ENCODE data around the gene TK1.

Gene TK1

GRCh38 chr17:78227455-78227916, 40.6 kb upstream of the TK1 start:
- peaks cover 28% of the 10 kb centered on the region for H3K36me3 ChIP-seq (ENCODE audit: control insufficient read depth, low read length)
- H3K27me3 ChIP-seq (ENCODE audit: control insufficient read depth, low read length) = peaks cover 26% of the 10 kb centered on the region
- H3K9me2 ChIP-seq (replicated peaks; ENCODE audit: control insufficient read depth, low read length) = no peaks in the 10 kb centered on the region
- TF ChIP-seq CTCF (IDR thresholded peaks at IDR 0.05; ENCODE audit: low read depth, low read length, poor library complexity, severe bottlenecking) = no peak
- no peak for TF ChIP-seq EZH2phosphoT487 (IDR thresholded peaks at IDR 0.05; ENCODE audit: borderline replicate concordance, low read length)
- no peaks in the 10 kb centered on the region for H4K20me1 ChIP-seq (ENCODE audit: control insufficient read depth, insufficient read depth, low read depth, low read length)
- H3K4me1 ChIP-seq (ENCODE audit: control insufficient read depth, low read length) = peaks cover 48% of the 10 kb centered on the region
- no peak overlapping the region for H3K4me3 ChIP-seq (ENCODE audit: low read length)
- no peaks in the 10 kb centered on the region for H3K9me3 ChIP-seq (ENCODE audit: control insufficient read depth, insufficient read depth, low read length)
- no peak overlapping the region for H3K27ac ChIP-seq (ENCODE audit: low read depth, low read length)
- H3F3A ChIP-seq (ENCODE audit: control insufficient read depth, insufficient read depth) = peaks cover 30% of the 10 kb centered on the region
- no peaks in the 10 kb centered on the region for H3K79me2 ChIP-seq (ENCODE audit: control insufficient read depth, low read length)
- H3K4me2 ChIP-seq (ENCODE audit: low read length) = no peak overlapping the region

- Histone ChIP-seq H3K27ac (ENCODE audit: low read depth, low read length) (no peak overlapping the region), H3K9me3 (ENCODE audit: control insufficient read depth, insufficient read depth, low read length) (no peaks in the 10 kb centered on the region), H3K79me2 (ENCODE audit: control insufficient read depth, low read length) (no peaks in the 10 kb centered on the region), H3K4me2 (ENCODE audit: low read length) (no peak overlapping the region), H3K4me3 (ENCODE audit: low read length) (no peak overlapping the region), H4K20me1 (ENCODE audit: control insufficient read depth, insufficient read depth, low read depth, low read length) (no peaks in the 10 kb centered on the region), H3K9me2 (replicated peaks; ENCODE audit: control insufficient read depth, low read length) (no peaks in the 10 kb centered on the region), H3K36me3 (ENCODE audit: control insufficient read depth, low read length) (peaks cover 31% of the 10 kb centered on the region), H3K4me1 (ENCODE audit: control insufficient read depth, low read length) (peaks cover 42% of the 10 kb centered on the region), H3F3A (ENCODE audit: control insufficient read depth, insufficient read depth) (peaks cover 30% of the 10 kb centered on the region), H3K27me3 (ENCODE audit: control insufficient read depth, low read length) (peaks cover 21% of the 10 kb centered on the region)
- TF ChIP-seq EZH2phosphoT487 (IDR thresholded peaks at IDR 0.05; ENCODE audit: borderline replicate concordance, low read length) = no peak
- no peak for TF ChIP-seq CTCF (IDR thresholded peaks at IDR 0.05; ENCODE audit: low read depth, low read length, poor library complexity, severe bottlenecking)
Observed at GRCh38 chr17:78226759-78227454, 40.1 kb upstream of the TK1 start.

GRCh38 chr17:78226055-78226758, 39.4 kb upstream of the TK1 start:
- Histone ChIP-seq H3F3A (ENCODE audit: control insufficient read depth, insufficient read depth) (peaks cover 34% of the 10 kb centered on the region), H3K4me3 (ENCODE audit: low read length) (no peak overlapping the region), H3K9me3 (ENCODE audit: control insufficient read depth, insufficient read depth, low read length) (no peaks in the 10 kb centered on the region), H3K27ac (ENCODE audit: low read depth, low read length) (no peak overlapping the region), H3K9me2 (replicated peaks; ENCODE audit: control insufficient read depth, low read length) (no peaks in the 10 kb centered on the region), H3K36me3 (ENCODE audit: control insufficient read depth, low read length) (peaks cover 38% of the 10 kb centered on the region), H4K20me1 (ENCODE audit: control insufficient read depth, insufficient read depth, low read depth, low read length) (no peaks in the 10 kb centered on the region), H3K4me2 (ENCODE audit: low read length) (no peak overlapping the region), H3K4me1 (ENCODE audit: control insufficient read depth, low read length) (peaks cover 37% of the 10 kb centered on the region), H3K79me2 (ENCODE audit: control insufficient read depth, low read length) (no peaks in the 10 kb centered on the region), H3K27me3 (ENCODE audit: control insufficient read depth, low read length) (peaks cover 16% of the 10 kb centered on the region)
- TF ChIP-seq CTCF (IDR thresholded peaks at IDR 0.05; ENCODE audit: low read depth, low read length, poor library complexity, severe bottlenecking) (no peak), EZH2phosphoT487 (IDR thresholded peaks at IDR 0.05; ENCODE audit: borderline replicate concordance, low read length) (no peak)
